Panc1 (cell line): ENCODE measurements around the gene NKAIN4. TPM values are rescaled to one million over a fixed set of nuclear protein-coding genes. Genes with fewer than 3 reads are reported as not detected.

Experiments
- ATAC-seq: fragments of 200-7000 bp; cut with Tn5 transposase; 2 replicates; pipeline ENCODE4 v1.9.1; 2020; ENCODE audit warnings: mild to moderate bottlenecking, moderate library complexity
- BruUV-seq: library from RNA; stranded (reverse); fragments of 400-500 nt; replicated peaks from 2 replicates; lab custom pipeline; 2021; lab: Mats Ljungman, UMichigan
- CTCF ChIA-PET: fragments of 300-600 bp; sonication (Branson Sonifier 250); formaldehyde crosslinking; loops from one replicate; lab custom pipeline; 2022; ENCODE audit warnings: antibody characterized with exemption; lab: Charles Lee
- POLR2A ChIA-PET: fragments of 300-600 bp; sonication (Branson Sonifier 250); formaldehyde crosslinking; loops from one replicate; lab custom pipeline; 2022; ENCODE audit warnings: antibody characterized with exemption; lab: Charles Lee
- DNase-seq: peaks from one replicate; pipeline ENCODE4 v3.0.0-alpha.2; 2010; ENCODE audit warnings: low read depth, low spot score
- H3K27ac ChIP-seq: 2 replicates; pipeline ENCODE4 v1.5.1; 2011; ENCODE audit warnings: mild to moderate bottlenecking, low read length, inconsistent platforms
- H3K27me3 ChIP-seq: fragments of 200-500 bp; sonication (Bioruptor generic); 2 replicates; pipeline ENCODE4 v1.6.0; 2014; ENCODE audit warnings: low read length, inconsistent platforms; ENCODE audit not compliant: control insufficient read depth, insufficient read depth
- H3K36me3 ChIP-seq: fragments of 200-500 bp; sonication (Bioruptor generic); 2 replicates; pipeline ENCODE4 v1.5.1; 2014; ENCODE audit warnings: inconsistent platforms, mild to moderate bottlenecking, low read length, moderate library complexity; ENCODE audit not compliant: control insufficient read depth, insufficient read depth
- H3K4me1 ChIP-seq: 2 replicates; pipeline ENCODE4 v1.5.1; 2011; ENCODE audit warnings: inconsistent platforms, mild to moderate bottlenecking, low read length, moderate library complexity; ENCODE audit not compliant: control insufficient read depth, insufficient read depth
- H3K4me3 ChIP-seq, 2 experiments: 2 replicates each; pipeline ENCODE4 v1.5.1; 2011 to 2012; ENCODE audit warnings: low read depth in 2 of 2, low read length in 2 of 2, mild to moderate bottlenecking in 2 of 2, inconsistent platforms in 1 of 2, moderate library complexity in 1 of 2
- H3K9me3 ChIP-seq: fragments of 200-500 bp; sonication (Bioruptor generic); 2 replicates; pipeline ENCODE4 v1.5.1; 2014; ENCODE audit warnings: low read depth, mild to moderate bottlenecking, inconsistent platforms, low read length, moderate library complexity; ENCODE audit not compliant: control insufficient read depth, insufficient read depth
- POLR2AphosphoS5 ChIP-seq: IDR thresholded peaks from 2 replicates; pipeline ENCODE4 v1.6.1; 2012; ENCODE audit warnings: mild to moderate bottlenecking, low read depth, low read length, moderate library complexity
- SIN3A ChIP-seq: IDR thresholded peaks from 2 replicates; pipeline ENCODE4 v1.6.1; 2012; ENCODE audit warnings: low read depth, mild to moderate bottlenecking, low read length, moderate library complexity, borderline replicate concordance; ENCODE audit not compliant: insufficient read depth
- TCF7L2 ChIP-seq: IDR thresholded peaks from 2 replicates; pipeline ENCODE4 v1.6.1; 2011; ENCODE audit warnings: mild to moderate bottlenecking, low read depth, low read length, inconsistent platforms
- in situ Hi-C: cut with HindIII; loops from 2 replicates; pipeline ENCODE4 v1.10.0; 2016; ENCODE audit warnings: low sequenced_read_pairs, low pct_unique_long_range_greater_than_20kb
- intact Hi-C: fragments of 100-400 bp; cut with micrococcal nuclease; formaldehyde crosslinking; loops from one replicate; pipeline ENCODE4 v1.10.0; 2022; ENCODE audit not compliant: unreplicated experiment
- total RNA-seq: library from RNA; stranded (reverse); gene quantifications from one replicate; pipeline ENCODE4 v1.2.1, GENCODE V29; 2021; ENCODE audit not compliant: unreplicated experiment
- TF ChIP-seq, protein P1 (sequence below), 2 experiments: IDR thresholded peaks; 2 replicates each; pipeline ENCODE4 v1.6.1; 2011 to 2012; ENCODE audit warnings: low read depth in 2 of 2, control low read depth in 1 of 2, low read length in 1 of 2, mild to moderate bottlenecking in 1 of 2, moderate library complexity in 1 of 2; ENCODE audit not compliant: insufficient read depth in 1 of 2
- TF ChIP-seq, protein P2 (sequence below): fragments of 450-650 bp; IDR thresholded peaks from 2 replicates; pipeline ENCODE4 v1.5.1; 2017; ENCODE audit warnings: mild to moderate bottlenecking

NKAIN4 gene
- total RNA-seq, 1 experiment from 2014 or later: 5.5 TPM

DNA sequence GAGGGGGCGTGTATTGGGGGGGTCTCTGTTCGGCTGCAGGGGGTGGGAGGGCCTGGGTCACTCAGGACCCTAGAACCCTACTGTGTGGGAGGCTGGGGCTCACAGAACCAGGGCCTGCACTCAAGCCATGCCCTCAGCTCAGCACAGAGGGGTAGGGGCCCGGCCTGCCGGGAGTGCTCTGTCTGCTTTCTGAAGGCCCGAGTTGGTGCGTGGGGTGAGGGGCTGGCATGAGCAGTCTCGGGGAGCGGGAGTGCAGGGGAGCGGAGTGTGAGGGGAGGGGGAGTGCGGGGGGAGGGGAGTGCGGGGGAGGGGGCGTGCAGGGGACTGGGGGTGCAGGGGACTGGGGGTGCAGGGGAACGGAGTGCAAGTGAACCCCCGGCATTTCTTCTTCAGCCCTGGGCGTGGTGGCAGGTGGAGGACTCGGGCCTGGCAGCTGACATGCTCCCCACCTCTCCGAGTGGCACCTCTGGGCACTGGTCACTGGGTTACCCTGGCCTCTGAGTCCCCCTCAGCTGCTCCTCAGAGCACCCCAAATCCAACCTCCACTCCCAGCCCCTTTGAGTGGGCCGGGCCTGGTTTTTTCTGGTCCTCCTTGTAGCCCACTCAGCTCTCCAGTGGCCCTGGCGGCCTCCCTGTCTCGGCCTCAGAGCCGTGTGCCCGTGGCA lies 39.7 kb upstream of the NKAIN4 start:
- TF ChIP-seq SIN3A (no peak), POLR2AphosphoS5 (no peak), TCF7L2 (no peak)
- TF ChIP-seq, protein P1, sequence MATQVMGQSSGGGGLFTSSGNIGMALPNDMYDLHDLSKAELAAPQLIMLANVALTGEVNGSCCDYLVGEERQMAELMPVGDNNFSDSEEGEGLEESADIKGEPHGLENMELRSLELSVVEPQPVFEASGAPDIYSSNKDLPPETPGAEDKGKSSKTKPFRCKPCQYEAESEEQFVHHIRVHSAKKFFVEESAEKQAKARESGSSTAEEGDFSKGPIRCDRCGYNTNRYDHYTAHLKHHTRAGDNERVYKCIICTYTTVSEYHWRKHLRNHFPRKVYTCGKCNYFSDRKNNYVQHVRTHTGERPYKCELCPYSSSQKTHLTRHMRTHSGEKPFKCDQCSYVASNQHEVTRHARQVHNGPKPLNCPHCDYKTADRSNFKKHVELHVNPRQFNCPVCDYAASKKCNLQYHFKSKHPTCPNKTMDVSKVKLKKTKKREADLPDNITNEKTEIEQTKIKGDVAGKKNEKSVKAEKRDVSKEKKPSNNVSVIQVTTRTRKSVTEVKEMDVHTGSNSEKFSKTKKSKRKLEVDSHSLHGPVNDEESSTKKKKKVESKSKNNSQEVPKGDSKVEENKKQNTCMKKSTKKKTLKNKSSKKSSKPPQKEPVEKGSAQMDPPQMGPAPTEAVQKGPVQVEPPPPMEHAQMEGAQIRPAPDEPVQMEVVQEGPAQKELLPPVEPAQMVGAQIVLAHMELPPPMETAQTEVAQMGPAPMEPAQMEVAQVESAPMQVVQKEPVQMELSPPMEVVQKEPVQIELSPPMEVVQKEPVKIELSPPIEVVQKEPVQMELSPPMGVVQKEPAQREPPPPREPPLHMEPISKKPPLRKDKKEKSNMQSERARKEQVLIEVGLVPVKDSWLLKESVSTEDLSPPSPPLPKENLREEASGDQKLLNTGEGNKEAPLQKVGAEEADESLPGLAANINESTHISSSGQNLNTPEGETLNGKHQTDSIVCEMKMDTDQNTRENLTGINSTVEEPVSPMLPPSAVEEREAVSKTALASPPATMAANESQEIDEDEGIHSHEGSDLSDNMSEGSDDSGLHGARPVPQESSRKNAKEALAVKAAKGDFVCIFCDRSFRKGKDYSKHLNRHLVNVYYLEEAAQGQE (IDR thresholded peaks at IDR 0.05; ENCODE audit: insufficient read depth in 1 of 2, low read depth in 2 of 2, low read length in 1 of 2): no peak
- TF ChIP-seq, protein P2, sequence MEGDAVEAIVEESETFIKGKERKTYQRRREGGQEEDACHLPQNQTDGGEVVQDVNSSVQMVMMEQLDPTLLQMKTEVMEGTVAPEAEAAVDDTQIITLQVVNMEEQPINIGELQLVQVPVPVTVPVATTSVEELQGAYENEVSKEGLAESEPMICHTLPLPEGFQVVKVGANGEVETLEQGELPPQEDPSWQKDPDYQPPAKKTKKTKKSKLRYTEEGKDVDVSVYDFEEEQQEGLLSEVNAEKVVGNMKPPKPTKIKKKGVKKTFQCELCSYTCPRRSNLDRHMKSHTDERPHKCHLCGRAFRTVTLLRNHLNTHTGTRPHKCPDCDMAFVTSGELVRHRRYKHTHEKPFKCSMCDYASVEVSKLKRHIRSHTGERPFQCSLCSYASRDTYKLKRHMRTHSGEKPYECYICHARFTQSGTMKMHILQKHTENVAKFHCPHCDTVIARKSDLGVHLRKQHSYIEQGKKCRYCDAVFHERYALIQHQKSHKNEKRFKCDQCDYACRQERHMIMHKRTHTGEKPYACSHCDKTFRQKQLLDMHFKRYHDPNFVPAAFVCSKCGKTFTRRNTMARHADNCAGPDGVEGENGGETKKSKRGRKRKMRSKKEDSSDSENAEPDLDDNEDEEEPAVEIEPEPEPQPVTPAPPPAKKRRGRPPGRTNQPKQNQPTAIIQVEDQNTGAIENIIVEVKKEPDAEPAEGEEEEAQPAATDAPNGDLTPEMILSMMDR: no peak
- ChIA-PET CTCF (no interaction called here), POLR2A (no interaction called here)
- no TSS peak for BruUV-seq
- intact Hi-C loops (loop anchor here (5.0 kb wide), 1 partner anchor 72 kb away; no protein-coding TSS in a partner anchor), in situ Hi-C loops (loop anchor here (25.0 kb wide), 1 partner anchor 93 kb away; no protein-coding TSS in a partner anchor)
- H3K4me3 ChIP-seq: no peak overlapping the region
- no peak for ATAC-seq
- no peaks in the 10 kb centered on the region for H3K9me3 ChIP-seq
- DNase-seq: no peak
- H3K27me3 ChIP-seq: no peaks in the 10 kb centered on the region
- no peak overlapping the region for H3K27ac ChIP-seq
- H3K4me1 ChIP-seq: peaks cover 13% of the 10 kb centered on the region
- H3K36me3 ChIP-seq: no peaks in the 10 kb centered on the region

DNA sequence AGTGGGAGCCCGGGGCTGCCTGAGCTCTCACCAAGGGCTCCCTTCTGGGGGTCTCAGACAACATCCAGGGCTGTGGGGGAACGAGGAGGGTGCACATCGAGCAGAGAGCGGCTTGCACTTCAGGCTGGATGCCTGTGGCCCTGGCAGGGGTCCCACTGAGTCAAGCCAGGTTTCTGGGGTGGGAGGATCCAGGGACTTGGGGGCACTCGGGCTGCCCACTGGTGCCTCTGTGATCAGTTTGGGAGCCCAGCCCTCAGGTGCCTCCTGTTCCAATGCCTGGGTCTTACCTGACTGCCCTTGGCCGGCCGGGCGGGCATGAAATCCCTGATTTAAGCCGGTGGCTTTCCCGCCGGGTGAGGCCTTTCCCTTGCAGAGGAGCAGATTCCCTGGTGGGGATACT lies 39.2 kb upstream of the NKAIN4 start:
- H3K9me3 ChIP-seq: no peaks in the 10 kb centered on the region
- no peak for DNase-seq
- no peak overlapping the region for H3K27ac ChIP-seq
- no peaks in the 10 kb centered on the region for H3K27me3 ChIP-seq
- H3K36me3 ChIP-seq: no peaks in the 10 kb centered on the region
- ATAC-seq: no peak
- ChIA-PET CTCF (no interaction called here), POLR2A (no interaction called here)
- H3K4me1 ChIP-seq: peaks cover 13% of the 10 kb centered on the region
- no peak overlapping the region for H3K4me3 ChIP-seq
- intact Hi-C loops: loop anchor here (5.0 kb wide), 1 partner anchor 71 kb away; no protein-coding TSS in a partner anchor
- no TSS peak for BruUV-seq
- TF ChIP-seq, protein P1 (IDR thresholded peaks at IDR 0.05; ENCODE audit: insufficient read depth in 1 of 2, low read depth in 2 of 2, low read length in 1 of 2): no peak
- TF ChIP-seq SIN3A (no peak), TCF7L2 (no peak), POLR2AphosphoS5 (no peak)
- TF ChIP-seq, protein P2: no peak
- in situ Hi-C loops: loop anchor here (25.0 kb wide), 1 partner anchor 94 kb away; no protein-coding TSS in a partner anchor
